ENCODE measurements around the gene CHIC1. TPM values are rescaled to one million over a fixed set of nuclear protein-coding genes. Genes with fewer than 3 reads are reported as not detected.

Gene CHIC1
- total and polyA plus RNA-seq, 2 donors (not counting 1 experiment from before 2014, with no cell fraction given), result 8.6 to 9.1 TPM

DNA sequence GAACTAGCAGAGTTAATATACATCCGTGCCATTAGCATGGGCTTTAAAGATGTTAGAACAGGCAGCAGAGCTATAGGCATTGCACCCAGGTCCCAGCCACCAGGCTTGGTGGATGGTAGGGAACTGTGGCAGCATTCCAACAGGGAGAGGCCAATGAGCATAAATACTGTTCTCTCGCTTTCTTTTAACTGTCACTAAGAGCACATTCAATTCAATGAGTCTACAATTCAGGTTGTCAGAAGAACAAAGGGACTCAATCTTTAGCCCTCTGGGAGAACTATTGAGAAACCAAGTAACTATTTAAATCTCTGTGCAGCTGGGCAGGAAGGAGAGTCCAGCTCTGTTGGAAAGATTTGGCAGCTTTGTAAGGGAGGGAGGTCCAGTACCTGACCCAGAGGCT, 165.6 kb downstream of the CHIC1 start:
- H3K4me2 ChIP-seq (ENCODE audit: extremely low read depth, insufficient read depth, low read length), result no peak overlapping the region
- no peak for TF ChIP-seq EZH2 (IDR thresholded peaks at IDR 0.05; ENCODE audit: low read length, missing control alignments)
- TF ChIP-seq, protein P1, sequence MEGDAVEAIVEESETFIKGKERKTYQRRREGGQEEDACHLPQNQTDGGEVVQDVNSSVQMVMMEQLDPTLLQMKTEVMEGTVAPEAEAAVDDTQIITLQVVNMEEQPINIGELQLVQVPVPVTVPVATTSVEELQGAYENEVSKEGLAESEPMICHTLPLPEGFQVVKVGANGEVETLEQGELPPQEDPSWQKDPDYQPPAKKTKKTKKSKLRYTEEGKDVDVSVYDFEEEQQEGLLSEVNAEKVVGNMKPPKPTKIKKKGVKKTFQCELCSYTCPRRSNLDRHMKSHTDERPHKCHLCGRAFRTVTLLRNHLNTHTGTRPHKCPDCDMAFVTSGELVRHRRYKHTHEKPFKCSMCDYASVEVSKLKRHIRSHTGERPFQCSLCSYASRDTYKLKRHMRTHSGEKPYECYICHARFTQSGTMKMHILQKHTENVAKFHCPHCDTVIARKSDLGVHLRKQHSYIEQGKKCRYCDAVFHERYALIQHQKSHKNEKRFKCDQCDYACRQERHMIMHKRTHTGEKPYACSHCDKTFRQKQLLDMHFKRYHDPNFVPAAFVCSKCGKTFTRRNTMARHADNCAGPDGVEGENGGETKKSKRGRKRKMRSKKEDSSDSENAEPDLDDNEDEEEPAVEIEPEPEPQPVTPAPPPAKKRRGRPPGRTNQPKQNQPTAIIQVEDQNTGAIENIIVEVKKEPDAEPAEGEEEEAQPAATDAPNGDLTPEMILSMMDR (conservative IDR thresholded peaks at IDR 0.05 in 1 of 2, IDR thresholded peaks at IDR 0.05 in 1 of 2; ENCODE audit: low read depth in 1 of 2, low read length in 2 of 2), result no peak
- H3K9me3 ChIP-seq (ENCODE audit: control insufficient read depth, insufficient read depth, low read depth, low read length), result no peaks in the 10 kb centered on the region

More for the DNA sequence above, 165.6 kb downstream of the CHIC1 start:
- Histone ChIP-seq H3K27ac (ENCODE audit: insufficient read depth, low read length) (no peak overlapping the region), H3K27me3 (ENCODE audit: control insufficient read depth, insufficient read depth, low read length) (no peaks in the 10 kb centered on the region), H2AFZ (ENCODE audit: low read length) (no peak overlapping the region), H3K4me3 (replicated peaks in 1 of 4; ENCODE audit: control extremely low read depth in 1 of 4, insufficient read depth in 1 of 4, low read depth in 3 of 4, low read length in 4 of 4) (no peak overlapping the region), H3K9ac (ENCODE audit: insufficient read depth, low read length) (no peak overlapping the region), H3K36me3 (ENCODE audit: control insufficient read depth, insufficient read depth, low read length) (no peaks in the 10 kb centered on the region), H4K20me1 (ENCODE audit: control insufficient read depth, extremely low read depth, insufficient read depth, low read length) (no peaks in the 10 kb centered on the region), H3K4me1 (ENCODE audit: control insufficient read depth, extremely low read depth, insufficient read depth, low read length) (no peaks in the 10 kb centered on the region), H3K79me2 (ENCODE audit: control insufficient read depth, insufficient read depth, low read length) (no peaks in the 10 kb centered on the region)
- DNase-seq (ENCODE audit: low read depth in 2 of 2), result no peak

Other genes starting within 250 kb of the CHIC1 start
- not detected in 2 replicates for gene CDX4, start 116.1 kb upstream of the CHIC1 start, total RNA-seq
- gene CDX4, start 116.1 kb upstream of the CHIC1 start, polyA plus RNA-seq, result not detected in 2 replicates

Data from fibroblast of lung (primary cell).